Choroid plexus epithelial cell (primary cell): Measurements from ENCODE around the gene CMC4.

Experiments used
- DNase-seq: peaks from one replicate; pipeline ENCODE4 v3.0.0-alpha.2; 2010; ENCODE audit warnings: low read depth
- H3K4me3 ChIP-seq: 2 replicates; pipeline ENCODE4 v1.5.1; 2011; ENCODE audit warnings: low read depth, mild to moderate bottlenecking, control low read depth, low read length, moderate library complexity
- CTCF ChIP-seq: conservative IDR thresholded peaks from 2 replicates; pipeline ENCODE4 v1.5.1; 2011; ENCODE audit warnings: low read depth, mild to moderate bottlenecking, control low read depth, inconsistent platforms, low read length, moderate library complexity

CMC4 gene

GRCh38 chrX:155070975-155071693, at the start of gene CMC4, which contains the start of the genes BRCC3 and MTCP1:
TSS of gene CMC4 (minus strand) at chrX:155071136. CDS start at chrX:155064023, 7,113 bp downstream.
TSS of gene BRCC3 (plus strand) at chrX:155071508. CDS start at chrX:155071528, 20 bp downstream.
TSS of gene MTCP1 (minus strand) at chrX:155071136. CDS start at chrX:155066010, 5,126 bp downstream.
- TF ChIP-seq CTCF: no peak
- peak within 1 kb of the TSS; percentile 75 for H3K4me3 ChIP-seq
- peak; percentile 83 for DNase-seq

- TF ChIP-seq CTCF: no peak
- no peak for DNase-seq
- H3K4me3 ChIP-seq: no peak overlapping the region
These were observed 44.4 kb upstream of the CMC4 start for GRCh38 chrX:155115174-155115819.

- no peak for DNase-seq
- no peak for TF ChIP-seq CTCF
- H3K4me3 ChIP-seq: no peak overlapping the region
These were observed 42.2 kb upstream of the CMC4 start for GRCh38 chrX:155113097-155113496.

GRCh38 chrX:155112171-155112570, 41.2 kb upstream of the CMC4 start:
- no peak overlapping the region for H3K4me3 ChIP-seq
- DNase-seq: peak; percentile 19
- no peak for TF ChIP-seq CTCF

DNA sequence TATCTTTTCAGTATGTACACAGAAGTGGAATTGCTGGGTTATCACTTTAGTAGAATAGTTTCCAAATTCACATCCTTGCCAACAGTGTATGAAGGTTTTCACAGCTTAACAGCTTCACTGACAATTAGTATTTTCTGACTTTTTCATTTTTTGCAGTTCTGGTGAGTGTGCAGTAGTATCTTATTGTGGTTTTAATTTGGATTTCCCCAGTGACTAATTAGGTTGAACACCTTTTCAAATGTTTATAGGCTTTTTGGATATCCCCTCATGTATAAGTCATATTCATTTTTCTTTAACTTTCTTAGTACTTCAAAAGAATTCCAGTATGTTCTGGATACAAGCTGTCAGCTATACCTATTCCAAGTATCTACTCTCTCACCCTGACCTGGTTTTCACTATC, 37.5 kb upstream of the CMC4 start:
- no peak overlapping the region for H3K4me3 ChIP-seq
- DNase-seq: no peak
- no peak for TF ChIP-seq CTCF

DNA sequence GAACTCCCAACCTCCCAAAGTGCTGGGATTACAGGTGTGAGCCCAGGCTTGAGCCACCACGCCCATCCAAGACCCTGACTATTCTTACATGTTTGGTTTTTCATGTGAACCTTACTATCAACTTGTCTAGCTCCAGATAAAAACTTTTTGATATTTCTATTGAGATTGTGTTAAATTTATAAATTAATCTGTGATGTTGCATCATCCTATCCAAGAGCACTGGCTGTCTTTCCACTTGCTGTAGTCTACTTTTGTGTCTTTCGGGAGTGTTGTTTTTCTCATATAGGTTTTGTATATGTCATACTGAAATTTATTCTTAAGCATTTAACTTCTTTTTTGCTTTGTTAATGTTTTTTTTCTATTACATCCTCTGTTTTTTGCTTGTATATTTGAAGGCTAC, 35.0 kb upstream of the CMC4 start:
- no peak overlapping the region for H3K4me3 ChIP-seq
- DNase-seq: no peak
- no peak for TF ChIP-seq CTCF
